SK-N-MC (cell line): ENCODE data around the gene ZNG1B.
"Not testable (repeated sequence)": the region's sequence is repeated elsewhere in the genome, so short reads cannot be mapped to it uniquely, and the experiment has no call there.

Experiments used
- EZH2 ChIP-seq: fragments of 200-600 bp; sonication (generic); IDR thresholded peaks from one replicate; pipeline ENCODE4 v1.6.1; 2017; ENCODE audit warnings: antibody characterized with exemption
- POLR2AphosphoS5 ChIP-seq: IDR thresholded peaks from 2 replicates; pipeline ENCODE4 v1.6.1; 2012; ENCODE audit warnings: mild to moderate bottlenecking, low read depth, low read length, borderline replicate concordance

- TF ChIP-seq POLR2AphosphoS5, EZH2: not testable (repeated sequence)
These were observed 28.3 kb downstream of the ZNG1B start for GRCh38 chr2:113465770-113466169.
